Measurements from ENCODE around the gene NFIA.

Gene NFIA

GRCh38 chr1:61344696-61345095 lies 262.3 kb downstream of the NFIA start:
- no peaks in the 10 kb centered on the region for H3K9me3 ChIP-seq (replicated peaks; ENCODE audit: low read length)
- no peak overlapping the region for H3K4me2 ChIP-seq (ENCODE audit: low read length)
- H3K4me1 ChIP-seq (ENCODE audit: control insufficient read depth, insufficient read depth, low read length): peaks cover under 1% of the 10 kb centered on the region
- no peak overlapping the region for H3K4me3 ChIP-seq (ENCODE audit: low read length)
- H3K36me3 ChIP-seq (ENCODE audit: insufficient read depth, low read length): peaks cover 4% of the 10 kb centered on the region
- no peak overlapping the region for H3K9ac ChIP-seq (ENCODE audit: low read depth, low read length)
- H3K27me3 ChIP-seq (ENCODE audit: control insufficient read depth, insufficient read depth, low read length): no peaks in the 10 kb centered on the region

GRCh38 chr1:61348025-61348665 lies 265.8 kb downstream of the NFIA start:
- Histone ChIP-seq H3K4me1 (ENCODE audit: control insufficient read depth, insufficient read depth, low read length) (no peaks in the 10 kb centered on the region), H3K9me3 (replicated peaks; ENCODE audit: low read length) (no peaks in the 10 kb centered on the region), H3K27me3 (ENCODE audit: control insufficient read depth, insufficient read depth, low read length) (no peaks in the 10 kb centered on the region), H3K9ac (ENCODE audit: low read depth, low read length) (no peak overlapping the region), H3K4me3 (ENCODE audit: low read length) (no peak overlapping the region), H3K36me3 (ENCODE audit: insufficient read depth, low read length) (peaks cover 9% of the 10 kb centered on the region), H3K4me2 (ENCODE audit: low read length) (no peak overlapping the region)

GRCh38 chr1:61352845-61353435 lies 270.6 kb downstream of the NFIA start:
- Histone ChIP-seq H3K27me3 (ENCODE audit: control insufficient read depth, insufficient read depth, low read length) (no peaks in the 10 kb centered on the region), H3K4me1 (ENCODE audit: control insufficient read depth, insufficient read depth, low read length) (no peaks in the 10 kb centered on the region), H3K4me3 (ENCODE audit: low read length) (no peak overlapping the region), H3K9ac (ENCODE audit: low read depth, low read length) (no peak overlapping the region), H3K36me3 (ENCODE audit: insufficient read depth, low read length) (peaks cover 16% of the 10 kb centered on the region), H3K4me2 (ENCODE audit: low read length) (no peak overlapping the region), H3K9me3 (replicated peaks; ENCODE audit: low read length) (no peaks in the 10 kb centered on the region)

- Histone ChIP-seq H3K9ac (ENCODE audit: low read depth, low read length) (no peak overlapping the region), H3K4me1 (ENCODE audit: control insufficient read depth, insufficient read depth, low read length) (peaks cover 6% of the 10 kb centered on the region), H3K36me3 (ENCODE audit: insufficient read depth, low read length) (peaks cover 12% of the 10 kb centered on the region), H3K4me2 (ENCODE audit: low read length) (no peak overlapping the region), H3K27me3 (ENCODE audit: control insufficient read depth, insufficient read depth, low read length) (no peaks in the 10 kb centered on the region), H3K4me3 (ENCODE audit: low read length) (no peak overlapping the region), H3K9me3 (replicated peaks; ENCODE audit: low read length) (no peaks in the 10 kb centered on the region)
Observed at GRCh38 chr1:61353797-61354406, 271.5 kb downstream of the NFIA start.

GRCh38 chr1:61356016-61356415 lies 273.7 kb downstream of the NFIA start:
- no peak overlapping the region for H3K9ac ChIP-seq (ENCODE audit: low read depth, low read length)
- H3K4me1 ChIP-seq (ENCODE audit: control insufficient read depth, insufficient read depth, low read length): peaks cover 9% of the 10 kb centered on the region
- no peaks in the 10 kb centered on the region for H3K9me3 ChIP-seq (replicated peaks; ENCODE audit: low read length)
- H3K27me3 ChIP-seq (ENCODE audit: control insufficient read depth, insufficient read depth, low read length): no peaks in the 10 kb centered on the region
- no peak overlapping the region for H3K4me2 ChIP-seq (ENCODE audit: low read length)
- peaks cover 12% of the 10 kb centered on the region for H3K36me3 ChIP-seq (ENCODE audit: insufficient read depth, low read length)
- no peak overlapping the region for H3K4me3 ChIP-seq (ENCODE audit: low read length)

GRCh38 chr1:61356995-61357394 lies 274.6 kb downstream of the NFIA start:
- no peak overlapping the region for H3K4me3 ChIP-seq (ENCODE audit: low read length)
- H3K27me3 ChIP-seq (ENCODE audit: control insufficient read depth, insufficient read depth, low read length): no peaks in the 10 kb centered on the region
- no peaks in the 10 kb centered on the region for H3K9me3 ChIP-seq (replicated peaks; ENCODE audit: low read length)
- no peak overlapping the region for H3K4me2 ChIP-seq (ENCODE audit: low read length)
- peaks cover 9% of the 10 kb centered on the region for H3K4me1 ChIP-seq (ENCODE audit: control insufficient read depth, insufficient read depth, low read length)
- H3K9ac ChIP-seq (ENCODE audit: low read depth, low read length): no peak overlapping the region
- H3K36me3 ChIP-seq (ENCODE audit: insufficient read depth, low read length): peaks cover 12% of the 10 kb centered on the region

GRCh38 chr1:61357539-61357938 lies 275.2 kb downstream of the NFIA start:
- no peak overlapping the region for H3K4me2 ChIP-seq (ENCODE audit: low read length)

GRCh38 chr1:61358770-61359455 lies 276.6 kb downstream of the NFIA start:
- Histone ChIP-seq H3K9me3 (replicated peaks; ENCODE audit: low read length) (no peaks in the 10 kb centered on the region), H3K4me2 (ENCODE audit: low read length) (no peak overlapping the region), H3K4me3 (ENCODE audit: low read length) (no peak overlapping the region), H3K4me1 (ENCODE audit: control insufficient read depth, insufficient read depth, low read length) (peaks cover 9% of the 10 kb centered on the region), H3K36me3 (ENCODE audit: insufficient read depth, low read length) (no peaks in the 10 kb centered on the region), H3K9ac (ENCODE audit: low read depth, low read length) (no peak overlapping the region), H3K27me3 (ENCODE audit: control insufficient read depth, insufficient read depth, low read length) (no peaks in the 10 kb centered on the region)

More at GRCh38 chr1:61357539-61357938, 275.2 kb downstream of the NFIA start:
- Histone ChIP-seq H3K27me3 (ENCODE audit: control insufficient read depth, insufficient read depth, low read length) (no peaks in the 10 kb centered on the region), H3K9ac (ENCODE audit: low read depth, low read length) (no peak overlapping the region), H3K4me3 (ENCODE audit: low read length) (no peak overlapping the region), H3K4me1 (ENCODE audit: control insufficient read depth, insufficient read depth, low read length) (peaks cover 9% of the 10 kb centered on the region), H3K36me3 (ENCODE audit: insufficient read depth, low read length) (peaks cover 10% of the 10 kb centered on the region), H3K9me3 (replicated peaks; ENCODE audit: low read length) (no peaks in the 10 kb centered on the region)

GRCh38 chr1:61361931-61362330 lies 279.6 kb downstream of the NFIA start:
- no peak overlapping the region for H3K4me3 ChIP-seq (ENCODE audit: low read length)
- H3K27me3 ChIP-seq (ENCODE audit: control insufficient read depth, insufficient read depth, low read length): no peaks in the 10 kb centered on the region
- no peaks in the 10 kb centered on the region for H3K36me3 ChIP-seq (ENCODE audit: insufficient read depth, low read length)
- H3K4me1 ChIP-seq (ENCODE audit: control insufficient read depth, insufficient read depth, low read length): peaks cover 9% of the 10 kb centered on the region
- H3K4me2 ChIP-seq (ENCODE audit: low read length): no peak overlapping the region
- no peak overlapping the region for H3K9ac ChIP-seq (ENCODE audit: low read depth, low read length)
- H3K9me3 ChIP-seq (replicated peaks; ENCODE audit: low read length): no peaks in the 10 kb centered on the region

GRCh38 chr1:61362351-61362750 lies 280.0 kb downstream of the NFIA start:
- no peaks in the 10 kb centered on the region for H3K36me3 ChIP-seq (ENCODE audit: insufficient read depth, low read length)
- no peaks in the 10 kb centered on the region for H3K27me3 ChIP-seq (ENCODE audit: control insufficient read depth, insufficient read depth, low read length)
- H3K4me1 ChIP-seq (ENCODE audit: control insufficient read depth, insufficient read depth, low read length): peaks cover 9% of the 10 kb centered on the region

GRCh38 chr1:61368366-61368765 lies 286.0 kb downstream of the NFIA start:
- H3K9ac ChIP-seq (ENCODE audit: low read depth, low read length): no peak overlapping the region
- H3K27me3 ChIP-seq (ENCODE audit: control insufficient read depth, insufficient read depth, low read length): no peaks in the 10 kb centered on the region
- H3K36me3 ChIP-seq (ENCODE audit: insufficient read depth, low read length): no peaks in the 10 kb centered on the region
- no peaks in the 10 kb centered on the region for H3K4me1 ChIP-seq (ENCODE audit: control insufficient read depth, insufficient read depth, low read length)
- H3K4me2 ChIP-seq (ENCODE audit: low read length): no peak overlapping the region
- H3K9me3 ChIP-seq (replicated peaks; ENCODE audit: low read length): no peaks in the 10 kb centered on the region
- no peak overlapping the region for H3K4me3 ChIP-seq (ENCODE audit: low read length)

More at GRCh38 chr1:61362351-61362750, 280.0 kb downstream of the NFIA start:
- no peak overlapping the region for H3K9ac ChIP-seq (ENCODE audit: low read depth, low read length)
- no peak overlapping the region for H3K4me3 ChIP-seq (ENCODE audit: low read length)
- H3K4me2 ChIP-seq (ENCODE audit: low read length): no peak overlapping the region
- H3K9me3 ChIP-seq (replicated peaks; ENCODE audit: low read length): no peaks in the 10 kb centered on the region

Measured in skeletal muscle satellite cell (primary cell).